GM10248 (cell line): ENCODE measurements around the gene SMAD3.

Experiments
- CTCF ChIA-PET: fragments of 300-600 bp; sonication (Branson Sonifier 250); formaldehyde crosslinking; extraction: SDS; loops from one replicate; lab custom pipeline; 2021; ENCODE audit warnings: antibody characterized with exemption; lab: Yijun Ruan, JAX
- POLR2A ChIA-PET: fragments of 350-650 bp; sonication (Branson Sonifier 250); formaldehyde crosslinking; extraction: SDS; loops from one replicate; lab custom pipeline; 2020; ENCODE audit warnings: antibody characterized with exemption; lab: Yijun Ruan, JAX
- DNase-seq: peaks from one replicate; pipeline ENCODE4 v3.0.0; 2012; ENCODE audit errors: extremely low spot score
- TF ChIP-seq, protein P1 (sequence below): IDR thresholded peaks from 2 replicates; pipeline ENCODE4 v1.5.1; 2012; ENCODE audit warnings: mild to moderate bottlenecking, low read depth; ENCODE audit errors: extremely low read depth, missing control alignments, control extremely low read depth

SMAD3 gene

DNA sequence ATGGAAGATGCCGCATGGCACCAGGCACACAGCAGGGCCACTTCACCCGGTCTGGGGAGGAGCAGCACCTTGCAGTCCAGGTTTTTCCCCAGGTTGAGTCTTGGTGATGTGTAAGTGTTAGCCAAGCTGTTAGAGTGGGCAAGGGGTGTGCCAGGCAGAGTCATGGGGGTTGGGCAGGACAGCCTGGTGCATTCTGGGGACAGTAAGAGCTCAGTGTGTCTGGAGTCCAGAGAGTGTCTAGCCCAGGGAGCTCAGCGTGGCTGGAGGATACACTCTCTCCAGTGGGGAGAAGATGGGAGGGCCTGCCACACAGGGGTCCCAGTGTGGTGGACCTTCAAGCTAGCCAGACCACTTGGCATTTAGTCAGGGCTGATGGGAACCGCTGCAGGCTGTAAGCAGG, 101.7 kb downstream of the SMAD3 start:
- ChIA-PET POLR2A (no interaction called here), CTCF (interaction anchor here (0.9 to 2.0 kb wide), 2 partner anchors 9 to 73 kb away, joined by 3 to 4 read pairs; no protein-coding TSS in a partner anchor)
- TF ChIP-seq, protein P1, sequence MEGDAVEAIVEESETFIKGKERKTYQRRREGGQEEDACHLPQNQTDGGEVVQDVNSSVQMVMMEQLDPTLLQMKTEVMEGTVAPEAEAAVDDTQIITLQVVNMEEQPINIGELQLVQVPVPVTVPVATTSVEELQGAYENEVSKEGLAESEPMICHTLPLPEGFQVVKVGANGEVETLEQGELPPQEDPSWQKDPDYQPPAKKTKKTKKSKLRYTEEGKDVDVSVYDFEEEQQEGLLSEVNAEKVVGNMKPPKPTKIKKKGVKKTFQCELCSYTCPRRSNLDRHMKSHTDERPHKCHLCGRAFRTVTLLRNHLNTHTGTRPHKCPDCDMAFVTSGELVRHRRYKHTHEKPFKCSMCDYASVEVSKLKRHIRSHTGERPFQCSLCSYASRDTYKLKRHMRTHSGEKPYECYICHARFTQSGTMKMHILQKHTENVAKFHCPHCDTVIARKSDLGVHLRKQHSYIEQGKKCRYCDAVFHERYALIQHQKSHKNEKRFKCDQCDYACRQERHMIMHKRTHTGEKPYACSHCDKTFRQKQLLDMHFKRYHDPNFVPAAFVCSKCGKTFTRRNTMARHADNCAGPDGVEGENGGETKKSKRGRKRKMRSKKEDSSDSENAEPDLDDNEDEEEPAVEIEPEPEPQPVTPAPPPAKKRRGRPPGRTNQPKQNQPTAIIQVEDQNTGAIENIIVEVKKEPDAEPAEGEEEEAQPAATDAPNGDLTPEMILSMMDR = no peak

DNA sequence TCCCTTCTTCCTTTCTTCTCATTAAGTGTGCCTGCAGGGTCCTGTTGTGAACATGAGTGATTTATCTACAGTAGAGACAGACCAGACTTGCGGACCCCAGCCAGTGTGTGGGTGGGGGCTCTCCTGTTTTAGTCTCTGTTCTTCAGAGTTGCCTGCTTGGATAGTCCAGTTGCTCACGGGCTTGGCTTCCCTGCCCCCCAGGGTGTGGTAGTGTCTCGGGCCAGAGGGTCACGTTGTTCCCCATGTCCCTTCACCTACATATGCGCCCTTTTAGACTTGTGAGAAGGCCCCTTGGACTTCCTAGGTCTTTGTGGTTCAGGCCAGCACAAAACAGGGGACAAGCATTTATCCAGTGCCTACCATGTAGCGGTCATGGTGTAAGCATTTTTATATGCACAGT, 103.3 kb downstream of the SMAD3 start:
- POLR2A ChIA-PET = no interaction called here
- TF ChIP-seq, protein P1 = no peak
- no peak for DNase-seq
- CTCF ChIA-PET = interaction anchor here (2.0 kb wide), 1 partner anchor 11 kb away, joined by 4 read pairs; no protein-coding TSS in a partner anchor

More for the DNA sequence above, 101.7 kb downstream of the SMAD3 start:
- no peak for DNase-seq

DNA sequence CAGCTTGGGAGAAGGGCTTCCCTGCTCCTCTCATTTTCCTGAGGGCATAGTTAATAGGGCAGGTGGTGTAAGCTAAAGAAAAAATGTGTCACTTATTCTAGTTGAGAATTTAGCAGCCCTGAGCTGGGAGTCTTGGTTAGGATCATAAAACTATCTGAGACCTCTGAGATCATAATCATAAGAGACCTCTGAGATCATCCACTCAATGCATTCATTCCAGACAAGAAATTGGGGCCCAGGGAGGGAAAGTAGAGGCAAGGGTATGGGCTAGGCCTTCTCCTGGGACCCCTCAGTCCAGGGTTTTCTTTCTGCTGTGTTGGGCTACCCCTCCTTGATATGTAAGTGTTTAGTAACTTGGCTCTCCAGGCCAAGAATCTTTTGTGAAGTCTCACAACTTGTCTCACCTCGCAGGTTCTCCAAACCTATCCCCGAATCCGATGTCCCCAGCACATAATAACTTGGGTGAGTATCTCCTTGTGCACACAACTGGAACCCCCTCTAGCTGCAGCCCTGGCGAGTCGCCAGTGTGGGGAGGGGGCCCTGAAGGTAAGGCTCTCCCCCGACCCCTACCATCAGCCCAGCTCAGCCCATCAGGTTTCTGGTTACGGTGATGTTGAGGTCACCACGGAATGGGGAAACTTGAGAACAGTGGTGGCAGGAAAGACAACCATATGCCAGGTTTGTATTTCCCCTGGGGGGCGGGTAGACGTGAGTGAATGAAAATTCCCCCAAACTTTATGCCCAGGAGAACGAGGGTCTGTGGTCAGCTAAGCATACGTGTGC, 104.9 kb downstream of the SMAD3 start:
- ChIA-PET CTCF (no interaction called here), POLR2A (no interaction called here)
- TF ChIP-seq, protein P1 = no peak
- DNase-seq = no peak

DNA sequence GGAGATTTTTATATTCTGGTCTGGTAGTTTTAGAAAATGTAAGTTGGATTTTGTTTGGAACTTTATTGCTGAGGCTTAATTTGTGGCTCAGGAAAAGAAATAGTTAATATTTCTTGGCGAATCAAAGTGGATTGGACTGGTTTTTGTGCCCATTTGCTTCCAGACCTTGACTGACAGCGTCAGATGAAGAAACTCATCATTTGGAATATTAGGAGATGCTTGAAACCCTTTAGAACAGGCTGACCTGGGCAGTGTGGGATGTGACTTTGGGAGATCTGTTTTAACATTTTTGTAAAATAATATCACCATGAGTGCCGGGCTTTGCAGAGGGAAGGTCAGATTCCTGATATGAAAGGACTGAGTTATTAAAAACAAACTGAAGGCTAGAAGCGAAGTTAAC, 106.1 kb downstream of the SMAD3 start:
- CTCF ChIA-PET = no interaction called here
- no peak for DNase-seq
- TF ChIP-seq, protein P1 = no peak
- POLR2A ChIA-PET = no interaction called here

DNA sequence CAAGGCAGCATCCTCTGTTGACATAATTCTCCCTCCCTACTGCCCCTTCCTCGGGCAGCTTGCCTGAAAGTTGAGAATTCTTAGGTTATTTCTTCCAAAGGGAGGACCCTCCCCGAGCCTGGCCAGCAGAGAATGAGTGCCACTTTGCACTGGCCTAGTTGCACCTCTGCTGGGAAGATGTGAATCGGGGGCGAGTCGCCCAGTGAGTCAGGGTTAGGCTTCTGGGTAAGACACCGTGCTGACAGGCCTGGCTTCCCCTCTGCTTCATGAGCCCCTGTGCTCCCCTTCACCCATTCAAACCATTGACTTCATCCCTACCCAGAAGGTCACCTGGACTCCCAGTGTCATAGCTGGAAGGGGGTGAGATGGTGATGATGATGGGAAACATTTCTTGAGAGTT, 106.8 kb downstream of the SMAD3 start:
- ChIA-PET CTCF (no interaction called here), POLR2A (no interaction called here)
- TF ChIP-seq, protein P1 = no peak
- DNase-seq = no peak

DNA sequence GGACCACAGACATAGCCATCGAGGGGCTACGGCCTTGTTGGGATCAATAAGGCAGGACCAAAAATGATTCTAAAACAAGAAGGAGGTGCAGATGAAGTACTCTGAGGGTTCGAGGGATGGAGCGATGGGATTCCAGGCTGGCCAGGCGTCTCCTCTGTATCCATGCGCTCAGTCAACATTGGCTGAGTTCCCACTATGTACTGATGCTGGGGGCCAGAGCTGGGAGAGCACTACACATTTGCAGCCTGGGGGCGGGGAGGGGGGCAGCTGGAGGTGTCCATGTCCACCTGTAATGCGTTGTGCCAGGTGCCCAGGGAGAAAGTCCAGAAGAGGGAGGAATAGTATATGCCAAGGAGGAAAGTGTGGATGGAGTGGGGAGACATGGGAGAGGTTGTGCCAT, 107.6 kb downstream of the SMAD3 start:
- POLR2A ChIA-PET = no interaction called here

More for the DNA sequence above, 107.6 kb downstream of the SMAD3 start:
- no peak for DNase-seq
- CTCF ChIA-PET = interaction anchor here (1.0 kb wide), 1 partner anchor 226 kb away, joined by 3 read pairs; no protein-coding TSS in a partner anchor
- TF ChIP-seq, protein P1 = no peak
